GM12878 (cell line): ENCODE results near the gene BMP2K.

Experiments used
- CBFB ChIP-seq: IDR thresholded peaks from 2 replicates; pipeline ENCODE4 v1.6.1; 2016; ENCODE audit warnings: antibody characterized with exemption, low read depth
- CEBPB ChIP-seq, 2 experiments: fragments of 150-350 bp in 1 of 2; IDR thresholded peaks; 2 replicates each; pipeline ENCODE4 v1.6.1; 2012 to 2014; ENCODE audit warnings: low read depth in 2 of 2, low read length in 2 of 2, borderline replicate concordance in 1 of 2, inconsistent platforms in 1 of 2
- CHD4 ChIP-seq: fragments of 200-600 bp; sonication (generic); IDR thresholded peaks from 2 replicates; pipeline ENCODE4 v1.6.1; 2016; ENCODE audit warnings: mild to moderate bottlenecking
- CTCF ChIP-seq, 3 experiments: IDR thresholded peaks in 2 of 3; conservative IDR thresholded peaks in 1 of 3; 2 replicates each; pipeline ENCODE4 v1.5.1; 2011; ENCODE audit warnings: low read depth in 3 of 3, low read length in 3 of 3, mild to moderate bottlenecking in 3 of 3, control low read depth in 2 of 3, moderate library complexity in 2 of 3, inconsistent platforms in 1 of 3, mixed read lengths in 1 of 3; ENCODE audit not compliant: control insufficient read depth in 2 of 3, insufficient read depth in 1 of 3; ENCODE audit errors: extremely low read depth in 1 of 3
- E4F1 ChIP-seq: fragments of 450-650 bp; IDR thresholded peaks from 2 replicates; pipeline ENCODE4 v1.6.1; 2018; ENCODE audit warnings: borderline replicate concordance, mild to moderate bottlenecking; ENCODE audit not compliant: partially characterized antibody
- EP300 ChIP-seq, 2 experiments: fragments of 150-350 bp in 1 of 2; IDR thresholded peaks; 2 replicates each; pipeline ENCODE4 v1.6.1; 2011 to 2012; ENCODE audit warnings: low read depth in 2 of 2, low read length in 2 of 2, borderline replicate concordance in 1 of 2, improper control_type of control experiment in 1 of 2, inconsistent platforms in 1 of 2; ENCODE audit not compliant: control insufficient read depth in 1 of 2
- EZH2 ChIP-seq: IDR thresholded peaks from 2 replicates; pipeline ENCODE4 v1.6.1; 2012; ENCODE audit warnings: low read depth, mild to moderate bottlenecking, control low read depth, inconsistent platforms, low read length, borderline replicate concordance; ENCODE audit not compliant: control insufficient read depth
- GABPA ChIP-seq: IDR thresholded peaks from 2 replicates; pipeline ENCODE4 v1.6.1; 2014; ENCODE audit warnings: antibody characterized with exemption, low read depth, mild to moderate bottlenecking, inconsistent platforms
- HDGF ChIP-seq: fragments of 450-650 bp; IDR thresholded peaks from 2 replicates; pipeline ENCODE4 v1.6.1; 2016; ENCODE audit warnings: antibody characterized with exemption
- POLR2A ChIP-seq: IDR thresholded peaks from 2 replicates; pipeline ENCODE4 v1.6.1; 2011; ENCODE audit warnings: low read depth, mild to moderate bottlenecking, low read length
- PRDM15 ChIP-seq: fragments of 450-650 bp; formaldehyde crosslinking; IDR thresholded peaks from 2 replicates; pipeline ENCODE4 v1.4.0; 2020; ENCODE audit warnings: mild to moderate bottlenecking, moderate library complexity
- RCOR1 ChIP-seq: conservative IDR thresholded peaks from 2 replicates; pipeline ENCODE4 v1.6.1; 2012; ENCODE audit warnings: low read depth, low read length, improper control_type of control experiment
- REST ChIP-seq: IDR thresholded peaks from 2 replicates; pipeline ENCODE4 v1.6.1; 2012; ENCODE audit warnings: mild to moderate bottlenecking, low read depth, low read length
- USF1 ChIP-seq: IDR thresholded peaks from 2 replicates; pipeline ENCODE4 v1.6.1; 2011; ENCODE audit warnings: borderline replicate concordance, low read depth, mild to moderate bottlenecking, moderate library complexity, mixed read lengths, low read length; ENCODE audit not compliant: insufficient read depth; ENCODE audit errors: extremely low read length

- TF ChIP-seq EZH2 = no peak
- no peak for TF ChIP-seq RCOR1
- TF ChIP-seq PRDM15 (CRISPR knock-in tag) = no peak
- peak; percentile 54 to 84 (median 62) for TF ChIP-seq CTCF (IDR thresholded peaks at IDR 0.05 in 2 of 3, conservative IDR thresholded peaks at IDR 0.05 in 1 of 3; ENCODE audit: control insufficient read depth in 2 of 3, extremely low read depth in 1 of 3, insufficient read depth in 1 of 3, low read depth in 3 of 3, low read length in 3 of 3)
- no peak for TF ChIP-seq E4F1
- TF ChIP-seq USF1 = no peak
- no peak for TF ChIP-seq CHD4
- TF ChIP-seq GABPA = no peak
- TF ChIP-seq EP300 (IDR thresholded peaks at IDR 0.05; ENCODE audit: borderline replicate concordance in 1 of 2, control insufficient read depth in 1 of 2, low read depth in 2 of 2, low read length in 2 of 2) = no peak
- TF ChIP-seq CBFB = no peak
- TF ChIP-seq HDGF = no peak
- TF ChIP-seq POLR2A = no peak
- TF ChIP-seq CEBPB (IDR thresholded peaks at IDR 0.05; ENCODE audit: borderline replicate concordance in 1 of 2, low read depth in 2 of 2, low read length in 2 of 2) = no peak
- TF ChIP-seq REST = no peak
Observed at GRCh38 chr4:78951862-78952472, 175.8 kb downstream of the BMP2K start.
